ENCODE data around the gene MEMO1.

The MEMO1 gene

DNA sequence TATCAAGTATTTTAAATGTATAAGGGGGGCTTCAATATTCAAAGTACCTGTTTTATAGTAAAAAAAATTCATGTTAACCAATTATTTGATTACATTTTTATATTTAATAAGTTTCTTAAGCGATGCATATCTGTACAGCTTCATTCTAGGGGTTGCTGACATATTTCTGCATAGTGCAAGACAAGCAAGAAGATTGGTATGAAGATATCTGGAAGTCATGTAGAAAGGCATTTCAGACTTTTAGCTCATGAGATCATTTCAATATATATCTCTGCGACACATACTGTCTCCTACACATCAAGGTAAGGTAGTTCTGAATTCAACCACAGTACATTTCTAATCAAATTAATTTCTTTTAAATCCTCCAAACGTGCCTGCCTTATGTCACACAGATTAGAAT is 73.1 kb downstream of the MEMO1 start:
- H3K27ac ChIP-seq, result no peak overlapping the region
- no peak overlapping the region for H3K4me3 ChIP-seq
- DNase-seq (ENCODE audit: low spot score), result no peak
- TF ChIP-seq, protein P1, sequence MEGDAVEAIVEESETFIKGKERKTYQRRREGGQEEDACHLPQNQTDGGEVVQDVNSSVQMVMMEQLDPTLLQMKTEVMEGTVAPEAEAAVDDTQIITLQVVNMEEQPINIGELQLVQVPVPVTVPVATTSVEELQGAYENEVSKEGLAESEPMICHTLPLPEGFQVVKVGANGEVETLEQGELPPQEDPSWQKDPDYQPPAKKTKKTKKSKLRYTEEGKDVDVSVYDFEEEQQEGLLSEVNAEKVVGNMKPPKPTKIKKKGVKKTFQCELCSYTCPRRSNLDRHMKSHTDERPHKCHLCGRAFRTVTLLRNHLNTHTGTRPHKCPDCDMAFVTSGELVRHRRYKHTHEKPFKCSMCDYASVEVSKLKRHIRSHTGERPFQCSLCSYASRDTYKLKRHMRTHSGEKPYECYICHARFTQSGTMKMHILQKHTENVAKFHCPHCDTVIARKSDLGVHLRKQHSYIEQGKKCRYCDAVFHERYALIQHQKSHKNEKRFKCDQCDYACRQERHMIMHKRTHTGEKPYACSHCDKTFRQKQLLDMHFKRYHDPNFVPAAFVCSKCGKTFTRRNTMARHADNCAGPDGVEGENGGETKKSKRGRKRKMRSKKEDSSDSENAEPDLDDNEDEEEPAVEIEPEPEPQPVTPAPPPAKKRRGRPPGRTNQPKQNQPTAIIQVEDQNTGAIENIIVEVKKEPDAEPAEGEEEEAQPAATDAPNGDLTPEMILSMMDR (IDR thresholded peaks at IDR 0.05), result no peak

DNA sequence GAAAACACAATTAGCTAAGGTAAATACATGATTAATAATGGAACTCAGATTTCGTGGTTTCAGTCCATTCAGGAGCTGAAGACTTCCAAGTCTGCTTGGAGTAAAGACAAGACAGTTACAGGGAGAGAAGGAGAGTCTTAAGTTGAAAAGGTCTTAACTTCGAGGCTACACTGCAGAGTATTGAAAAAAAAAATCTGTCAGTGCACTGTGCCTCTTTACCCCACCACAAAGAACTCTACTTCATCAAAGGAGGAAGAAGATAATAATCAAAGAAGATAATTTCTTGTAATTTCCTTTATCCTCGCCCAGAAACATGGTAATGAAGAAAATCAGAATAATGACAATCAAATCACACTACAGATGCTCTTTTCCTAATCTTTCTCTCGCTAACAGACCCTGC is 75.4 kb downstream of the MEMO1 start:
- TF ChIP-seq, protein P1 (IDR thresholded peaks at IDR 0.05), result no peak
- no peak overlapping the region for H3K27ac ChIP-seq
- no peak overlapping the region for H3K4me3 ChIP-seq
- DNase-seq (ENCODE audit: low spot score), result no peak

DNA sequence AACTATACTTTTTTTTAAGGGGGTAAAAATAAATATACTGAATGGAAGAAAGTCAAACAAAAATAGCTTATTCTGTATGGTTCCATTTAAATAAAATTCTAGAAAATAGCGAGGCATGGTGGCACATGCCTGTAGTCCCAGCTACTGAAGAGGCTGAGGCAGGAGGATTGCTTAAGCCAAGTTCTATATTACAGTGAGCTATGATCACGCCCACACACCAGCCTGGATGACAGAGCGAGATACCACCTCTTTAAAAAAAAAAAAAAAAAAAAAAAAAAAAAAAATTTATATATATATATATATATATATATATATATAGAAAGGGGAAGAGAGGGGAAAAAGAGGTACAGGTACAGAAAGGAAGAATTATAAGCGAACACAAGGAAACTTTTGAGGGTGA is 77.7 kb downstream of the MEMO1 start:
- TF ChIP-seq, protein P1 (IDR thresholded peaks at IDR 0.05), result no peak
- Histone ChIP-seq H3K27ac (no peak overlapping the region), H3K4me3 (no peak overlapping the region)
- DNase-seq (ENCODE audit: low spot score), result no peak

DNA sequence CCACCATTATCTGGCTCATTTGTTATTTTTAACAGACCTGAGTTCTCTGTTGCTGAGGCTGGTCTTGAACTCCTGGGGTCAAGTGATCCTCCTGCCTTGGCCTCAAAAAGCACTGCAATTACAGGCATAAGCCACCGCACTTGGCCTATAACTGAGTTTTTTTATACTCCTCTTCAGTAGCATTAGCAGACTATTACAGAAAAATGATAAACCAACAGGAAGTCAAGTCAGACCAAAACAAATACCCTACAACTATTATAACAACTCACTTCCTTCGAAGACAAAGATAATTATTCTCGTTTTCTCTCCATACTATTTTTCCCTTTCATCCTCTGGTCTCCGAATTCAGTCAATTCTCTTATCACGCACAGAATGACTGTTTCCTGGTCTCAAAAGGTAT is 78.2 kb downstream of the MEMO1 start:
- DNase-seq (ENCODE audit: low spot score), result no peak
- TF ChIP-seq, protein P1 (IDR thresholded peaks at IDR 0.05), result no peak
- H3K27ac ChIP-seq, result no peak overlapping the region
- H3K4me3 ChIP-seq, result no peak overlapping the region

DNA sequence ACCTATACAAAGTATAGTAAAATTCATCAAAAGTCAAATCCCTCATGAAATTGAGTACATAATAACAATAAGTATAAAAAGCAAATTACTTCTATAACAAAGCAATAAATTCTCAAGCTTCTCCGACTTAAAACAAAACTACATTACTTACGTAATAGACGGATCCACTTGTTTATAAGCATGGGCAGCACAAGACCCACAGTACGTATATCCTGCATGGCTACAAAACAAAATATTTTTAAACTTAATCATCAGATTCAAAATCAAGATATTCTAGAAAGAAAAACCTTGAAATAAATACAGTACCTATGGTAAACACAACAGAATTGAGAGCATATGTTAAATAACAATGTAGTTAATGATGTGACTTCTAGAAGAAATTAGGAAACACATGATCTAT is 78.9 kb downstream of the MEMO1 start:
- TF ChIP-seq, protein P1 (IDR thresholded peaks at IDR 0.05), result no peak
- Histone ChIP-seq H3K27ac (no peak overlapping the region), H3K4me3 (no peak overlapping the region)
- DNase-seq (ENCODE audit: low spot score), result no peak

DNA sequence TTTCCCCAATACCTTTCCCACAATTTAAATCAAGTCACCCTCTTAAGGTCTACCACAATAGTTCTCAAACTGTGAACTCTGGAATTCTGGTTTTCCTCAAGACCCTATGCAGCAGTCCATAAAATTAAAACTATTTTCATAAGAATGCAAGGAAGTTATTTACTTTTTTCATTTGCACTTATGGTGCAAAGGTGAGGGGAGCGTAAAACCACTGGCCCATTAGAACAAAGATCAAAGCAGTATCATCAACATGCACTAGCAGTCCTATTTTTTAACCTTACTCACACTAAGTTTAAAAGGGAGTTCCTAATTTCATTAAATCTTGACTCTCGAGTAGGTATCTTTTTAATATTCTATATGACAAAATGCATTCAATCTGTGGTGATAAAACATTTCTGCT is 85.3 kb downstream of the MEMO1 start:
- no peak for DNase-seq (ENCODE audit: low spot score)
- no peak overlapping the region for H3K27ac ChIP-seq
- H3K4me3 ChIP-seq, result no peak overlapping the region
- TF ChIP-seq, protein P1 (IDR thresholded peaks at IDR 0.05), result no peak

DNA sequence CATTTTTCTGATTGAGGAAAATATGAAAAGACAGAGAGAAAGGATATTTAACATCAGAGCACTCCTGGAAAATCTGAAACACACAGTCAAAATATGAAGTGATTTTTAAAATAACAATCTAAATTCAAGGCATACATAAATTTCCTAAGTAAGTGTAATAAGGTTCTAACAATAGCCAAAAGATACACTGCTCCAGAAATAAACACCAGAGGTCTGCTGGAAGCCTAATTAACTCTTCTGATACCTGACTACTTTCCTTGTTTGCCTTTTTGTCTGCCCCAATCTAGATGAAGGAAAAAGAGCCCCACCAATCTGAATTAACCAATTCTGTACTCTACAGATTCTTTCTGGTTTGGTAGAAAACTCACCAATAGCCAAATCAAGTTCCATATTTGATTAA is 87.1 kb downstream of the MEMO1 start:
- DNase-seq (ENCODE audit: low spot score), result no peak
- TF ChIP-seq, protein P1 (IDR thresholded peaks at IDR 0.05), result no peak
- Histone ChIP-seq H3K4me3 (no peak overlapping the region), H3K27ac (no peak overlapping the region)
